Subcutaneous adipose tissue (tissue), 4 donors: ENCODE results near the gene ZNF717. TPM values are rescaled to one million over a fixed set of nuclear protein-coding genes. Genes with fewer than 3 reads are reported as not detected.
"Not testable (repeated sequence)": the region's sequence is repeated elsewhere in the genome, so short reads cannot be mapped to it uniquely, and the experiment has no call there.

Experiments
- CTCF ChIP-seq: fragments of 450-650 bp; IDR thresholded peaks from one replicate; pipeline ENCODE4 v1.5.1; 2016; ENCODE audit warnings: low read depth, mild to moderate bottlenecking, control low read depth, antibody characterized with exemption, moderate library complexity
- total RNA-seq, 4 donors: library from RNA; depleted of rRNA; stranded (reverse); fragments of >200 nt; gene quantifications; one replicate each; pipeline ENCODE4 v1.1.0, GENCODE V29; 2016

The ZNF717 gene
- total RNA-seq, result 10 to 100 TPM; 14.1 to 16.3 (median 15.0) TPM

GRCh38 chr3:75785081-75785755 lies at the start of gene ZNF717:
ZNF717 (minus strand) TSS chr3:75785549; CDS start chr3:75783362, 2,187 bp downstream.
- TF ChIP-seq CTCF, result not testable (repeated sequence)

DNA sequence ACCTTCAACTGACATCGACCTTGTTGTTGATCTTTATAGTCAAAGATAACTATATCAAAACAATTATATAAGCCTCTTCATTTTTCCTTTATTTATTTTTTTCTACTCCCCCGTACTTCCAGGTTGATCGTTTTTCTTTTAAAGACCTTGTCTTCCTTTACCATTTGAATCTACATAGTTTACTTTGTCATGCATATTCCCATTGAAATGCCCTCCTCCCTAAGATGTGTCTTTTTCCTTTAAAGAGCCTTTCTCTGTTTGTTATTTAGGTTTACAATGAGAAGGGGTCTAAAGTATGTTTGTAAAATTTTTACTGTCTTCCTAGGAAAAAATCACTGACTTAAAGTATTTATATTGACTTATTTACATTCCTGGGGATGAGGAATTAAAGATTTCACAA lies 29.4 kb upstream of the ZNF717 start:
- no peak for TF ChIP-seq CTCF

DNA sequence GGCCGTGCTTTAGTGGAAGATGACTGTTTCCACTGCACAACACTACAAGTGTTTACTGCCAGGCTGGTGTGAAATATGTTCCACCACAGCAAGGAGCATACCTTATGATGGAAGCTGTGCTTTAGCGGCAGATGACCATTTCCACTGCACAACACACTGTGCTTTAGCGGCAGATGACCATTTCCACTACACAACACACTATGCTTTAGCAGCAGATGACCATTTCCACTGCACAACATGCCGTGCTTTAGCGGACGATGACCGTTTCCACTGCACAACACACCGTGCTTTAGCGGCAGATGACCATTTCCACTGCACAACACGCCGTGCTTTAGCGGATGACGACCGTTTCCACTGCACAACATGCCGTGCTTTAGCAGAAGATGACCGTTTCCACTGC lies 2.8 kb downstream of the ZNF717 start:
- TF ChIP-seq CTCF, result no peak

GRCh38 chr3:75781079-75781745 lies 4.1 kb downstream of the ZNF717 start:
- TF ChIP-seq CTCF, result no peak

DNA sequence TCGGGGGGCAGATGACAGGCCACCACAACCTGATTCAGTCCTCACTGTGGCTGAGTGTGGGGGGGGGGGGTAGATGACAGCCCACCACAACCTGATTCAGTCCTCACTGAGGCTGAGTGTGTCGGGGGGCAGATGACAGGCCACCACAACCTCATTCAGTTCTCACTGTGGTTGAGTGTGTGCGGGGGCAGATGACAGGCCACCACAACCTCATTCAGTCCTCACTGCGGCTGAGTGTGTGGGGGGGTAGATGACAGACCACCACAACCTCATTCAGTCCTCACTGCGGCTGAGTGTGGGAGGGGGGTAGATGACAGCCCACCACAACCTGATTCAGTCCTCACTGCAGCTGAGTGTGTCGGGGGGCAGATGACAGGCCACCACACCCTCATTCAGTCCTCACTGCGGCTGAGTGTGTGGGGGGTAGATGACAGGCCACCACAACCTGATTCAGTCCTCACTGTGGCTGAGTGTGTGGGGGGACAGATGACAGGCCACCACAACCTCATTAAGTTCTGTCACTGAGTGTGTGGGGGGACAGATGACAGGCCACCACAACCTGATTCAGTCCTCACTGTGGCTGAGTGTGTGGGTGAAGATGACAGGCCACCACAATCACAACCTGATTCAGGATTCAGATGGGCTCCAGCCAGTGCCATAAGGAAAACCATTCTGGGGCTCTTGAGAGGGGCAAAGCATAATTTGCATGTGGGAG lies 16.9 kb downstream of the ZNF717 start:
- TF ChIP-seq CTCF, result no peak

GRCh38 chr3:75737831-75738493 lies 47.4 kb downstream of the ZNF717 start:
- no peak for TF ChIP-seq CTCF

- TF ChIP-seq CTCF, result no peak
These were observed 57.4 kb downstream of the ZNF717 start for GRCh38 chr3:75727985-75728384.
